Renal cortical epithelial cell (primary cell): Measurements from ENCODE around the gene RASL12. TPM values are rescaled to one million over a fixed set of nuclear protein-coding genes. Genes with fewer than 3 reads are reported as not detected.
"Not testable (repeated sequence)": the region's sequence is repeated elsewhere in the genome, so short reads cannot be mapped to it uniquely, and the experiment has no call there.

Source experiments
- DNase-seq: peaks from one replicate; pipeline ENCODE4 v3.0.0-alpha.2; 2011; ENCODE audit warnings: low read depth
- total RNA-seq: library from RNA; depleted of rRNA; stranded (reverse); fragments of >200 nt; gene quantifications from 2 replicates; pipeline ENCODE4 v1.2.3, GENCODE V29; 2014

RASL12 gene
- total RNA-seq = not detected in 2 replicates

- DNase-seq = no peak
Observed at GRCh38 chr15:65067645-65068402, at the start of gene RASL12. Gene RASL12 (minus strand): TSS chr15:65067991. CDS start chr15:65067835, 156 bp downstream.

GRCh38 chr15:65115542-65115941, 47.8 kb upstream of the RASL12 start:
- DNase-seq = no peak

GRCh38 chr15:65115086-65115485, 47.3 kb upstream of the RASL12 start, which contains the start of gene UBAP1L:
Gene UBAP1L (minus strand): TSS chr15:65115200. CDS start chr15:65106215, 8,985 bp downstream.
- no peak for DNase-seq

- DNase-seq = no peak
Observed at GRCh38 chr15:65110676-65111292, 43.0 kb upstream of the RASL12 start.

GRCh38 chr15:65106011-65106590, 38.3 kb upstream of the RASL12 start:
- no peak for DNase-seq

GRCh38 chr15:65105038-65105437, 37.2 kb upstream of the RASL12 start:
- no peak for DNase-seq

- no peak for DNase-seq
Observed at GRCh38 chr15:65102912-65103311, 35.1 kb upstream of the RASL12 start.

- DNase-seq = no peak
Observed at GRCh38 chr15:65101891-65102708, 34.3 kb upstream of the RASL12 start.

- DNase-seq = peak; percentile 29
Observed at GRCh38 chr15:65101411-65101890, 33.7 kb upstream of the RASL12 start.

- no peak for DNase-seq
Observed at GRCh38 chr15:65100442-65100841, 32.7 kb upstream of the RASL12 start.

GRCh38 chr15:65099801-65100200, 32.0 kb upstream of the RASL12 start:
- DNase-seq = not testable (repeated sequence)

GRCh38 chr15:65099336-65099735, 31.5 kb upstream of the RASL12 start:
- DNase-seq = no peak

GRCh38 chr15:65097651-65098263, 30.0 kb upstream of the RASL12 start:
- DNase-seq = no peak

- DNase-seq = no peak
Observed at GRCh38 chr15:65096481-65097385, 28.9 kb upstream of the RASL12 start.

GRCh38 chr15:65095747-65096104, 27.9 kb upstream of the RASL12 start:
- DNase-seq = no peak

GRCh38 chr15:65095011-65095746, 27.4 kb upstream of the RASL12 start:
- DNase-seq = no peak

GRCh38 chr15:65094294-65094995, 26.7 kb upstream of the RASL12 start:
- DNase-seq = no peak

GRCh38 chr15:65093793-65094170, 26.0 kb upstream of the RASL12 start:
- DNase-seq = not testable (repeated sequence)
